Lung (tissue), 12 donors: ENCODE data around the gene GPR153. TPM values are rescaled to one million over a fixed set of nuclear protein-coding genes. Genes with fewer than 3 reads are reported as not detected.
"Not testable (repeated sequence)": the region's sequence is repeated elsewhere in the genome, so short reads cannot be mapped to it uniquely, and the experiment has no call there.

Experiments used
- ATAC-seq: fragments of 200-7000 bp; cut with Tn5 transposase; one replicate; pipeline ENCODE4 v1.9.1; 2020; ENCODE audit warnings: moderate number of reproducible peaks; ENCODE audit not compliant: insufficient read depth, low FRiP score
- DNase-seq, 3 donors: peaks; one replicate each; pipeline ENCODE4 v3.0.0-alpha.2; 2013 to 2017
- H3K27ac ChIP-seq, 2 donors: one replicate each; pipeline ENCODE4 v1.5.1; 2013; ENCODE audit warnings: mild to moderate bottlenecking in 2 of 2, moderate library complexity in 2 of 2, control low read depth in 1 of 2, inconsistent platforms in 1 of 2, low read depth in 1 of 2, low read length in 1 of 2
- H3K27me3 ChIP-seq, 3 donors: one replicate each; pipeline ENCODE4 v1.5.1; 2013; ENCODE audit warnings: low read length in 2 of 3; ENCODE audit not compliant: control insufficient read depth in 3 of 3, insufficient read depth in 3 of 3
- H3K36me3 ChIP-seq, 4 donors: one replicate each; pipeline ENCODE4 v1.5.1; 2013; ENCODE audit warnings: low read length in 4 of 4, mild to moderate bottlenecking in 1 of 4, moderate library complexity in 1 of 4; ENCODE audit not compliant: control insufficient read depth in 4 of 4, insufficient read depth in 4 of 4
- H3K4me1 ChIP-seq, 5 donors: one replicate each; pipeline ENCODE4 v1.5.1; 2013; ENCODE audit warnings: low read length in 5 of 5, mild to moderate bottlenecking in 2 of 5, moderate library complexity in 1 of 5; ENCODE audit not compliant: control insufficient read depth in 5 of 5, insufficient read depth in 5 of 5
- H3K4me3 ChIP-seq: one replicate; pipeline ENCODE4 v1.5.1; 2013; ENCODE audit warnings: mild to moderate bottlenecking, control low read depth, moderate library complexity
- H3K9ac ChIP-seq, 2 donors: one replicate each; pipeline ENCODE4 v1.5.1; 2013; ENCODE audit warnings: low read length in 2 of 2, control low read depth in 1 of 2; ENCODE audit not compliant: insufficient read depth in 1 of 2
- H3K9me3 ChIP-seq, 4 donors: one replicate each; pipeline ENCODE4 v1.5.1; 2013; ENCODE audit warnings: low read length in 3 of 4, mild to moderate bottlenecking in 1 of 4, moderate library complexity in 1 of 4; ENCODE audit not compliant: control insufficient read depth in 4 of 4, insufficient read depth in 3 of 4
- CTCF ChIP-seq: IDR thresholded peaks from 2 replicates; pipeline ENCODE4 v1.5.1; 2012; ENCODE audit warnings: mild to moderate bottlenecking; ENCODE audit errors: control extremely low read depth, extremely low read depth
- WGBS, 2 donors: extraction: QIAGEN DNeasy Blood & Tissue Kit; methylation state at CpG; one replicate each; pipeline ENCODE4 v1.1.7; 2013; 5-methylcytosine and 5-hydroxymethylcytosine counted together
- polyA plus RNA-seq, 2 donors: library from polyadenylated mRNA; stranded (reverse); fragments of 200-250 nt; gene quantifications; one replicate each; pipeline ENCODE4 v1.2.1, GENCODE V29; 2013
- total RNA-seq, 2 donors: library from RNA; depleted of rRNA in 1 of 2; stranded (reverse); fragments of >200 nt in 1 of 2; gene quantifications; one replicate each; pipeline ENCODE4 v1.2.1, GENCODE V29; 2014 to 2021
- donor health status: control.
- donor health status: control.
- donor health status: Bipolar disorder and iron deficiency.
- donor health status: healthy.
- donor health status: DM: yes; HTN: yes; CAD: no.

The GPR153 gene
- total and polyA plus RNA-seq, 4 donors = 3.2 to 17.0 (median 6.2) TPM

GRCh38 chr1:6308449-6308848, 47.6 kb upstream of the GPR153 start:
- 87 to 94% methylated on average over 13 of the region's 13 CpGs for WGBS, 2 donors
- Histone ChIP-seq H3K9ac (no peak overlapping the region), H3K4me3 (no peak overlapping the region), H3K9me3 (no peaks in the 10 kb centered on the region), H3K27me3 (no peaks in the 10 kb centered on the region), H3K4me1 (no peaks in the 10 kb centered on the region), H3K27ac (no peak overlapping the region), H3K36me3 (no peaks in the 10 kb centered on the region)
- no peak for DNase-seq
- no peak for ATAC-seq
- TF ChIP-seq CTCF = no peak

GRCh38 chr1:6307682-6308081, 46.8 kb upstream of the GPR153 start:
- H3K9me3 ChIP-seq, H3K36me3 ChIP-seq, H3K4me1 ChIP-seq, H3K9ac ChIP-seq, ATAC-seq, H3K27ac ChIP-seq, DNase-seq, H3K4me3 ChIP-seq, H3K27me3 ChIP-seq: not testable (repeated sequence)
- 75 to 91% methylated on average over 7 of the region's 7 CpGs for WGBS, 2 donors

GRCh38 chr1:6307099-6307498, 46.2 kb upstream of the GPR153 start:
- no peak for DNase-seq
- H3K36me3 ChIP-seq = no peaks in the 10 kb centered on the region
- no peaks in the 10 kb centered on the region for H3K9me3 ChIP-seq
- no peaks in the 10 kb centered on the region for H3K27me3 ChIP-seq
- ATAC-seq = no peak
- no peak overlapping the region for H3K9ac ChIP-seq
- H3K27ac ChIP-seq = no peak overlapping the region
- no peak overlapping the region for H3K4me3 ChIP-seq
- WGBS, 2 donors = 96 to 99% methylated on average over 15 of the region's 15 CpGs
- TF ChIP-seq CTCF = no peak
- H3K4me1 ChIP-seq = no peaks in the 10 kb centered on the region

- WGBS, 2 donors = 91 to 96% methylated on average over 15 of the region's 15 CpGs
- Histone ChIP-seq H3K4me3 (no peak overlapping the region), H3K27me3 (no peaks in the 10 kb centered on the region), H3K27ac (no peak overlapping the region), H3K4me1 (no peaks in the 10 kb centered on the region), H3K9ac (no peak overlapping the region), H3K9me3 (no peaks in the 10 kb centered on the region), H3K36me3 (no peaks in the 10 kb centered on the region)
- no peak for DNase-seq
- no peak for ATAC-seq
- no peak for TF ChIP-seq CTCF
Observed at GRCh38 chr1:6303397-6304012, 42.6 kb upstream of the GPR153 start.
